GM23248 (cell line): ENCODE results near the gene SUGCT.

Source experiments
- EZH2 ChIP-seq: fragments of 200-600 bp; sonication (generic); IDR thresholded peaks from 2 replicates; pipeline ENCODE4 v1.6.1; 2018; ENCODE audit warnings: antibody characterized with exemption, mild to moderate bottlenecking; ENCODE audit not compliant: insufficient read depth, poor library complexity, severe bottlenecking
- EZH2phosphoT487 ChIP-seq: fragments of 200-600 bp; sonication (generic); IDR thresholded peaks from 2 replicates; pipeline ENCODE4 v1.6.1; 2018; ENCODE audit warnings: antibody characterized with exemption, moderate library complexity, mild to moderate bottlenecking, low read depth; ENCODE audit not compliant: insufficient read depth

- no peak for TF ChIP-seq EZH2phosphoT487
- TF ChIP-seq EZH2, result no peak
Measured at GRCh38 chr7:40393660-40394059, 258.9 kb downstream of the SUGCT start.
